Mesenchymal stem cell (in vitro differentiated cells and primary cell): ENCODE data around the gene ETF1.
A peak's percentile ranks its signal among the peaks of the same experiment; 100 is the strongest.

Experiments used
- DNase-seq: peaks from one replicate; pipeline ENCODE4 v3.0.0-alpha.2; 2013
- H2AFZ ChIP-seq: one replicate; pipeline ENCODE4 v1.6.1; 2013; ENCODE audit warnings: low read depth, mild to moderate bottlenecking, control low read depth, inconsistent platforms, low read length, moderate library complexity
- H2AK5ac ChIP-seq: 2 replicates; pipeline ENCODE4 v1.6.1; 2013; ENCODE audit warnings: low read length, moderate library complexity, mild to moderate bottlenecking, inconsistent platforms; ENCODE audit not compliant: severe bottlenecking
- H2BK120ac ChIP-seq: one replicate; pipeline ENCODE4 v1.6.1; 2013; ENCODE audit warnings: low read depth, mild to moderate bottlenecking, inconsistent platforms, low read length, moderate library complexity
- H2BK12ac ChIP-seq, 2 experiments: one replicate each; pipeline ENCODE4 v1.6.1; 2013; ENCODE audit warnings: inconsistent platforms in 2 of 2, low read length in 2 of 2, mild to moderate bottlenecking in 2 of 2, moderate library complexity in 2 of 2, control low read depth in 1 of 2
- H2BK15ac ChIP-seq: one replicate; pipeline ENCODE4 v1.6.1; 2013; ENCODE audit warnings: mild to moderate bottlenecking, low read depth, inconsistent platforms; ENCODE audit not compliant: poor library complexity, severe bottlenecking
- H2BK5ac ChIP-seq: 2 replicates; pipeline ENCODE4 v1.6.1; 2013; ENCODE audit warnings: low read depth, mild to moderate bottlenecking, low read length, control low read depth, inconsistent platforms; ENCODE audit not compliant: poor library complexity, severe bottlenecking
- H3K14ac ChIP-seq, 2 experiments: one replicate each; pipeline ENCODE4 v1.6.1; 2013; ENCODE audit warnings: inconsistent platforms in 2 of 2, low read length in 2 of 2, control low read depth in 1 of 2, mild to moderate bottlenecking in 1 of 2, moderate library complexity in 1 of 2
- H3K18ac ChIP-seq, 2 experiments: one replicate each; pipeline ENCODE4 v1.6.1; 2013; ENCODE audit warnings: inconsistent platforms in 2 of 2, low read length in 2 of 2, control low read depth in 1 of 2, low read depth in 1 of 2, mild to moderate bottlenecking in 1 of 2
- H3K23ac ChIP-seq, 2 experiments: one replicate each; pipeline ENCODE4 v1.6.1; 2013; ENCODE audit warnings: inconsistent platforms in 2 of 2, low read length in 2 of 2, mild to moderate bottlenecking in 2 of 2, moderate library complexity in 2 of 2, control low read depth in 1 of 2
- H3K27ac ChIP-seq: 2 replicates; pipeline ENCODE4 v1.5.1; 2013; ENCODE audit warnings: mild to moderate bottlenecking, moderate library complexity, low read length, control low read depth, inconsistent platforms; ENCODE audit not compliant: poor library complexity, severe bottlenecking
- H3K27me3 ChIP-seq, 2 experiments: 2 replicates each; pipeline versions ENCODE4 v1.6.1 to v1.7.0; 2013; ENCODE audit warnings: low read length in 2 of 2, mild to moderate bottlenecking in 2 of 2, moderate library complexity in 2 of 2, control low read depth in 1 of 2, inconsistent platforms in 1 of 2; ENCODE audit not compliant: control insufficient read depth in 1 of 2, insufficient read depth in 1 of 2
- H3K36me3 ChIP-seq, 2 experiments: 2 replicates each; pipeline versions ENCODE4 v1.6.1 to v1.7.0; 2013; ENCODE audit warnings: low read length in 2 of 2, control low read depth in 1 of 2, inconsistent platforms in 1 of 2, low read depth in 1 of 2, mild to moderate bottlenecking in 1 of 2; ENCODE audit not compliant: insufficient read depth in 2 of 2, control insufficient read depth in 1 of 2
- H3K4ac ChIP-seq, 2 experiments: one replicate each; pipeline ENCODE4 v1.6.1; 2013; ENCODE audit warnings: inconsistent platforms in 2 of 2, low read length in 2 of 2, mild to moderate bottlenecking in 2 of 2, moderate library complexity in 2 of 2, control low read depth in 1 of 2, low read depth in 1 of 2
- H3K4me1 ChIP-seq: 2 replicates; pipeline ENCODE4 v1.6.1; 2013; ENCODE audit warnings: low read depth, low read length, control low read depth; ENCODE audit not compliant: control insufficient read depth, insufficient read depth
- H3K4me2 ChIP-seq: 2 replicates; pipeline ENCODE4 v1.6.1; 2013; ENCODE audit warnings: low read length, mild to moderate bottlenecking, inconsistent platforms; ENCODE audit not compliant: poor library complexity, severe bottlenecking
- H3K4me3 ChIP-seq, 2 experiments: 2 replicates each; pipeline versions ENCODE4 v1.5.1 to v1.7.0; 2013; ENCODE audit warnings: low read length in 2 of 2, mild to moderate bottlenecking in 2 of 2, control low read depth in 1 of 2, low read depth in 1 of 2; ENCODE audit not compliant: insufficient read depth in 1 of 2
- H3K79me1 ChIP-seq: replicated peaks from 2 replicates; pipeline ENCODE4 v1.6.1; 2013; ENCODE audit warnings: mild to moderate bottlenecking, control low read depth, low read length, inconsistent platforms; ENCODE audit not compliant: poor library complexity, severe bottlenecking
- H3K9ac ChIP-seq: 2 replicates; pipeline ENCODE4 v1.7.0; 2013; ENCODE audit warnings: mild to moderate bottlenecking, low read length, moderate library complexity
- H3K9me3 ChIP-seq: 2 replicates; pipeline ENCODE4 v1.7.0; 2013; ENCODE audit warnings: mild to moderate bottlenecking, low read length; ENCODE audit not compliant: control insufficient read depth
- H4K8ac ChIP-seq: one replicate; pipeline ENCODE4 v1.6.1; 2013; ENCODE audit warnings: inconsistent platforms, mild to moderate bottlenecking, low read length, moderate library complexity
- H4K91ac ChIP-seq: one replicate; pipeline ENCODE4 v1.6.1; 2013; ENCODE audit warnings: mild to moderate bottlenecking, low read length, inconsistent platforms
- WGBS: methylation state at CpG from one replicate; pipeline ENCODE4 v1.1.7; 2013; ENCODE audit warnings: mixed read lengths; 5-methylcytosine and 5-hydroxymethylcytosine counted together

Gene ETF1

GRCh38 chr5:138568061-138568824, 25.2 kb upstream of the ETF1 start:
- Histone ChIP-seq H3K36me3 (peaks cover 53 to 99% of the 10 kb centered on the region in 2 experiments), H3K9me3 (no peaks in the 10 kb centered on the region), H3K4me2 (no peak overlapping the region), H3K18ac (no peak overlapping the region), H2BK12ac (no peak overlapping the region), H3K27me3 (no peaks in the 10 kb centered on the region), H2AFZ (no peak overlapping the region), H2BK15ac (no peak overlapping the region), H3K4me3 (no peak overlapping the region), H3K23ac (no peak overlapping the region), H3K4me1 (peaks cover 8% of the 10 kb centered on the region), H3K27ac (peak overlapping the region; percentile 56), H4K91ac (no peak overlapping the region), H2BK120ac (no peak overlapping the region), H3K79me1 (peaks cover 14% of the 10 kb centered on the region), H4K8ac (no peak overlapping the region), H3K9ac (no peak overlapping the region), H3K4ac (no peak overlapping the region), H3K14ac (no peak overlapping the region), H2AK5ac (no peak overlapping the region), H2BK5ac (no peak overlapping the region)
- 64% methylated on average over 14 of the region's 16 CpGs for WGBS
- DNase-seq: peak; percentile 56

GRCh38 chr5:138566792-138567191, 23.8 kb upstream of the ETF1 start:
- H2BK15ac ChIP-seq: no peak overlapping the region

GRCh38 chr5:138565100-138565821, 22.2 kb upstream of the ETF1 start:
- H3K79me1 ChIP-seq: peaks cover 15% of the 10 kb centered on the region
- peaks cover 39 to 95% of the 10 kb centered on the region in 2 experiments for H3K36me3 ChIP-seq
- no peak overlapping the region for H3K23ac ChIP-seq
- no peak overlapping the region for H3K14ac ChIP-seq
- H3K9me3 ChIP-seq: no peaks in the 10 kb centered on the region
- H4K91ac ChIP-seq: no peak overlapping the region
- H2AK5ac ChIP-seq: no peak overlapping the region
- no peak overlapping the region for H4K8ac ChIP-seq
- H2BK5ac ChIP-seq: no peak overlapping the region
- WGBS: 97% methylated on average over 5 of the region's 7 CpGs
- H2AFZ ChIP-seq: no peak overlapping the region
- no peak overlapping the region for H3K27ac ChIP-seq
- H3K27me3 ChIP-seq: no peaks in the 10 kb centered on the region
- no peak overlapping the region for H2BK15ac ChIP-seq
- no peak overlapping the region for H2BK12ac ChIP-seq
- H3K4me2 ChIP-seq: no peak overlapping the region
- H3K4me3 ChIP-seq: no peak overlapping the region
- no peak overlapping the region for H3K18ac ChIP-seq
- DNase-seq: no peak
- no peak overlapping the region for H3K9ac ChIP-seq
- H2BK120ac ChIP-seq: no peak overlapping the region
- H3K4ac ChIP-seq: no peak overlapping the region
- H3K4me1 ChIP-seq: peaks cover 6% of the 10 kb centered on the region

More at GRCh38 chr5:138566792-138567191, 23.8 kb upstream of the ETF1 start:
- Histone ChIP-seq H4K8ac (no peak overlapping the region), H2AK5ac (no peak overlapping the region), H3K4me1 (peaks cover 6% of the 10 kb centered on the region), H3K9ac (no peak overlapping the region), H2BK12ac (no peak overlapping the region), H3K14ac (no peak overlapping the region), H3K27me3 (no peaks in the 10 kb centered on the region), H3K18ac (no peak overlapping the region), H3K27ac (no peak overlapping the region), H3K4me2 (no peak overlapping the region), H2AFZ (no peak overlapping the region), H4K91ac (no peak overlapping the region), H3K4ac (no peak overlapping the region), H3K36me3 (peaks cover 44 to 94% of the 10 kb centered on the region in 2 experiments), H3K23ac (no peak overlapping the region), H3K4me3 (no peak overlapping the region), H3K9me3 (no peaks in the 10 kb centered on the region), H3K79me1 (peaks cover 11% of the 10 kb centered on the region), H2BK5ac (no peak overlapping the region), H2BK120ac (no peak overlapping the region)
- no peak for DNase-seq
- 95% methylated on average over 3 of the region's 3 CpGs for WGBS

GRCh38 chr5:138564242-138564641, 21.2 kb upstream of the ETF1 start:
- Histone ChIP-seq H3K4me2 (no peak overlapping the region), H3K36me3 (peaks cover 40 to 95% of the 10 kb centered on the region in 2 experiments), H2BK15ac (no peak overlapping the region), H3K4me3 (no peak overlapping the region), H3K14ac (no peak overlapping the region), H3K9me3 (no peaks in the 10 kb centered on the region), H3K23ac (no peak overlapping the region), H4K8ac (no peak overlapping the region), H4K91ac (no peak overlapping the region), H3K9ac (no peak overlapping the region), H3K4ac (no peak overlapping the region), H2BK120ac (no peak overlapping the region), H3K18ac (no peak overlapping the region), H3K4me1 (peaks cover 6% of the 10 kb centered on the region), H3K79me1 (peaks cover 19% of the 10 kb centered on the region), H3K27ac (no peak overlapping the region), H3K27me3 (no peaks in the 10 kb centered on the region), H2BK12ac (no peak overlapping the region), H2BK5ac (no peak overlapping the region), H2AK5ac (no peak overlapping the region), H2AFZ (no peak overlapping the region)
- DNase-seq: no peak
- WGBS: 93% methylated on average over 9 of the region's 9 CpGs
